Body of pancreas (tissue), 4 donors: Measurements from ENCODE around the gene MAP3K7. TPM values are rescaled to one million over a fixed set of nuclear protein-coding genes. Genes with fewer than 3 reads are reported as not detected.

Experiments
- ATAC-seq: fragments of 150-250 bp; one replicate; pipeline ENCODE4 v1.9.1; 2016
- DNase-seq, 4 donors: peaks; one replicate each; pipeline ENCODE4 v3.0.0-alpha.2; 2019
- H3K27ac ChIP-seq, 4 donors: fragments of 200-600 bp; sonication (generic); 1 replicate in 3 of 4; 2 replicates in 1 of 4; pipeline versions ENCODE4 v1.5.1 to v1.6.1; 2016 to 2019; ENCODE audit warnings: mild to moderate bottlenecking in 1 of 4, mixed read lengths in 1 of 4, moderate library complexity in 1 of 4
- H3K27me3 ChIP-seq, 2 donors: fragments of 200-600 bp; sonication (generic); one replicate each; pipeline ENCODE4 v1.6.0; 2016; ENCODE audit warnings: mild to moderate bottlenecking in 1 of 2
- H3K36me3 ChIP-seq, 2 donors: fragments of 200-600 bp; sonication (generic); replicated peaks in 1 of 2; 2 replicates each; pipeline ENCODE4 v1.5.1; 2016; ENCODE audit warnings: low read depth in 2 of 2; ENCODE audit not compliant: insufficient read depth in 1 of 2
- H3K4me1 ChIP-seq: fragments of 200-600 bp; sonication (generic); one replicate; pipeline ENCODE4 v1.6.0; 2016
- H3K4me3 ChIP-seq, 2 donors: fragments of 200-600 bp; sonication (generic); 1 replicate in 1 of 2; 2 replicates in 1 of 2; pipeline ENCODE4 v1.5.1; 2016 to 2019
- H3K9me3 ChIP-seq, 3 donors: fragments of 200-600 bp; sonication (generic); 1 replicate in 2 of 3; 2 replicates in 1 of 3; pipeline ENCODE4 v1.5.1; 2016
- POLR2A ChIP-seq, 3 donors: fragments of 450-650 bp; IDR thresholded peaks; one replicate each; pipeline ENCODE4 v1.6.1; 2016; ENCODE audit warnings: antibody characterized with exemption in 3 of 3, mild to moderate bottlenecking in 2 of 3
- WGBS, 2 donors: methylation state at CpG; one replicate each; pipeline ENCODE4 v1.1.5; 2017; 5-methylcytosine and 5-hydroxymethylcytosine counted together
- intact Hi-C: fragments of 100-400 bp; cut with DNase I; formaldehyde crosslinking; loops from one replicate; pipeline ENCODE4 v1.15.1; 2023
- total RNA-seq, 2 donors: library from RNA; depleted of rRNA; stranded (reverse); fragments of >200 nt; gene quantifications; one replicate each; pipeline ENCODE4 v1.1.0, GENCODE V29; 2016
- TF ChIP-seq, protein P1 (sequence below), 7 experiments: fragments of 450-650 bp in 4 of 7; fragments of 200-600 bp in 3 of 7; sonication (generic) in 3 of 7; IDR thresholded peaks; one replicate each; pipeline ENCODE4 v1.5.1; 2016 to 2019; ENCODE audit warnings: antibody characterized with exemption in 7 of 7

The MAP3K7 gene
- total RNA-seq, 2 donors from 2014 or later, result 7.3 to 16.1 TPM

DNA sequence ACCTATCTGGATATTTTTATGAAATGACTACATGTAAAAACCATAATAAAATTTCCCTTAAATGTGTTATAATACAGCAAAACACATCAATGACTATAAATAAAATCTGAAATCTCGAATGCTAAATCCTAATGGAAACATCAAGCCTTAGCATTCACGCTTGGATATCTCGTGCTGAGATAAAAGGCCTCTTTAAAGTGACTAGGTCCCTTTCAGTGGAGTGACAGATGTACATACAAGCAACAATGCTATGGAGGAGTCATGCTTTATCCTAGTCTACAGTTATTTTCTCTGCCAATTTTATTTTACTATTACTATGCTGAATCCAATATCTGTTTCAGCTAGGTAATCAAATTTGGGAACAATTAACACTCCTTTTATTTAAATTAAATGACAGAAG lies 72.4 kb downstream of the MAP3K7 start:
- H3K4me3 ChIP-seq, result no peak overlapping the region
- DNase-seq (no peak), ATAC-seq (no peak)
- H3K9me3 ChIP-seq, result no peaks in the 10 kb centered on the region
- no peak for TF ChIP-seq POLR2A (IDR thresholded peaks at IDR 0.05)
- TF ChIP-seq, protein P1, sequence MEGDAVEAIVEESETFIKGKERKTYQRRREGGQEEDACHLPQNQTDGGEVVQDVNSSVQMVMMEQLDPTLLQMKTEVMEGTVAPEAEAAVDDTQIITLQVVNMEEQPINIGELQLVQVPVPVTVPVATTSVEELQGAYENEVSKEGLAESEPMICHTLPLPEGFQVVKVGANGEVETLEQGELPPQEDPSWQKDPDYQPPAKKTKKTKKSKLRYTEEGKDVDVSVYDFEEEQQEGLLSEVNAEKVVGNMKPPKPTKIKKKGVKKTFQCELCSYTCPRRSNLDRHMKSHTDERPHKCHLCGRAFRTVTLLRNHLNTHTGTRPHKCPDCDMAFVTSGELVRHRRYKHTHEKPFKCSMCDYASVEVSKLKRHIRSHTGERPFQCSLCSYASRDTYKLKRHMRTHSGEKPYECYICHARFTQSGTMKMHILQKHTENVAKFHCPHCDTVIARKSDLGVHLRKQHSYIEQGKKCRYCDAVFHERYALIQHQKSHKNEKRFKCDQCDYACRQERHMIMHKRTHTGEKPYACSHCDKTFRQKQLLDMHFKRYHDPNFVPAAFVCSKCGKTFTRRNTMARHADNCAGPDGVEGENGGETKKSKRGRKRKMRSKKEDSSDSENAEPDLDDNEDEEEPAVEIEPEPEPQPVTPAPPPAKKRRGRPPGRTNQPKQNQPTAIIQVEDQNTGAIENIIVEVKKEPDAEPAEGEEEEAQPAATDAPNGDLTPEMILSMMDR (IDR thresholded peaks at IDR 0.05), result no peak
- no peaks in the 10 kb centered on the region for H3K4me1 ChIP-seq
- intact Hi-C loops, result no loop called here
- WGBS, 2 donors, result 58 to 73% methylated on average over 3 of the region's 3 CpGs
- H3K27me3 ChIP-seq, result no peaks in the 10 kb centered on the region
- H3K27ac ChIP-seq, result no peak overlapping the region
- H3K36me3 ChIP-seq, result peaks cover 0 to 9% of the 10 kb centered on the region in 2 donors

DNA sequence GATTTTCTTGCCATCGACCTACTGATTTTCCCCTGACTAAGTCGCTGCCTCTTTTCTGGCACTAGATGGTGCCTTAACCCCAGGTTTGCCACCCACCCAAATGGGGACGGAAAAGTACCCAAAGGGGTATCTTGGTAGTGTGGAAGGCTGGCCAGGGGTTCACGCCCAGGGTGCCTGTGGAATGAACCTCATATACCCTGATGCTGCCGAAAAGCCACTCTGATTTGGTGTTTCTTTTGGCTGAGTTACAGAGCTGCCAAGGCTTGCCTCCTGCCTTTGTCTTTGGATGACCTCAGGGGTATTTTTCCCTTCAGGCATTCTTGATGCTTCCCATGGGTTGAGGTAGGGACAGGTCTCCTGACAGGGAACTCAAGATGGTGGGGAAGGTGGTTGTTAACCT lies 78.1 kb downstream of the MAP3K7 start:
- TF ChIP-seq, protein P1 (IDR thresholded peaks at IDR 0.05), result no peak
- no peak for TF ChIP-seq POLR2A (IDR thresholded peaks at IDR 0.05)
- Histone ChIP-seq H3K27me3 (no peaks in the 10 kb centered on the region), H3K4me1 (no peaks in the 10 kb centered on the region), H3K9me3 (no peaks in the 10 kb centered on the region), H3K4me3 (no peak overlapping the region), H3K36me3 (no peaks in the 10 kb centered on the region), H3K27ac (no peak overlapping the region)
- intact Hi-C loops, result no loop called here
- 71 to 74% methylated on average over 5 of the region's 5 CpGs for WGBS, 2 donors
- DNase-seq (no peak), ATAC-seq (no peak)

DNA sequence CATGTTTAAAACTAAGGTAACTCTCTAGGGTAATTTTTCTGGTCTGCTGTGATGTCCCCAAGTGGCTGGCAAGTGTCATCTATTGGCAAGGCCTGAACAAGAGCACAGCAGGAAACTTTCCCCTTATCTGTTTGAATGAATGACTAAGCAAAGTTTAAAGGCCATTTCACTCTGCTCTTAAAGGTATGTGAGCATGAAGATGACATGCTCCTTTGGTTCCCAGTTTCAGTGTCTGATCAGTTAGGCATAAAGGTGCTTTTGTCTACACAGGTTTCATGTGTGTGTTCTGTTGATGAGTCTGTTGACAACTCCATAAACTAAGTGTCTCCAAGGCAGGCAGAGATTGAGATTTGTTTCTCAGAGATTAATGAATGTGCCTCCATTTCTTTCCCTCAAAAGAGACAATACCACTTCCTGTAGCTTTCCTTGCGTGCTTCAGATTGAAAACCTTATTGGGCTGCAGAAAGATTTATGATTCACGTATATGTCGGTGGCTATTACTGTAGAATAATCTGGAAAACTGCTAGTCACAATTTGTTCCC lies 83.9 kb downstream of the MAP3K7 start:
- no peaks in the 10 kb centered on the region for H3K4me1 ChIP-seq
- intact Hi-C loops, result no loop called here
- no peak for ATAC-seq
- no peak overlapping the region for H3K4me3 ChIP-seq
- H3K27ac ChIP-seq, result no peak overlapping the region
- no peak for DNase-seq
- no peaks in the 10 kb centered on the region for H3K9me3 ChIP-seq
- TF ChIP-seq, protein P1 (IDR thresholded peaks at IDR 0.05), result no peak
- TF ChIP-seq POLR2A (IDR thresholded peaks at IDR 0.05), result no peak
- no peaks in the 10 kb centered on the region for H3K36me3 ChIP-seq
- 92 to 95% methylated on average over 3 of the region's 3 CpGs for WGBS, 2 donors
- no peaks in the 10 kb centered on the region for H3K27me3 ChIP-seq

DNA sequence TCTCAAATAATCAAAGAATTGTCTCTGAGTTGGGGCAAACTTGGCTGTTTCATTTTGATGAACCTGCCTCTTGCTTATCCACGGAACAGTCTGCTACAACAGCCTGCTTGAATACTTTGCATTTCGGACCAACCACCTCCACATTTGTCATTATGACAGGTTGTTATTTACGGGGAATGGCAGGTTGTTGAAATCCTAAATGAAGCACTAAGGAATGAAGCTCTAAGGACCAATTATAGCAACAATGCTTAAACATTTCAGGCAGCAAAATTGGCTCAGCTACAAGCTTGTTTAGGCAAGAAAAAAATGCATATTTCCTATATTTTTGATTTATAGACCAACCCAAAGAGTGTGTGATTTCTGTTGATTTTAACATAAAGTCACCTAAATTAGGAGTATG lies 84.5 kb downstream of the MAP3K7 start:
- Histone ChIP-seq H3K4me3 (no peak overlapping the region), H3K4me1 (no peaks in the 10 kb centered on the region), H3K36me3 (no peaks in the 10 kb centered on the region), H3K27ac (no peak overlapping the region), H3K27me3 (no peaks in the 10 kb centered on the region), H3K9me3 (no peaks in the 10 kb centered on the region)
- no peak for TF ChIP-seq POLR2A (IDR thresholded peaks at IDR 0.05)
- TF ChIP-seq, protein P1 (IDR thresholded peaks at IDR 0.05), result no peak
- DNase-seq (no peak), ATAC-seq (no peak)
- 78 to 82% methylated on average over 3 of the region's 3 CpGs for WGBS, 2 donors
- intact Hi-C loops, result no loop called here

DNA sequence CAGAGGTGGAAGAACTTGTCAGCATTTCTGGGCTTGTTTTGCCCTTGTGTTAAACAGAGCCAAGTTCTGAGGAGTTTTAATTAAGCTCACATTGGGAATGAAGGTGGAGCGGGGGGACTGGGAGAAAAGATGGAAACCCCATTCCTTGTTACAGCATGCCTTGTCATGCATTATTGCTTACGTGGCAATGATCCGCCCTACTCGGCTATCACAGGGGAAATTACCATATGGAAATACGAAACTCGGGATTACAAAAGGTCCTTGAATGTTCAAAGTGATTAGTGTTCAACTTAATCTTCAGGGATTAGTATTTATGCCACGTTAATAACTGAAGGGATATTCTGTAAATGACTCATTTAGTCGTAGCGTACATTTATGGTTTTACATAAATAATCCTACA lies 86.4 kb downstream of the MAP3K7 start:
- H3K4me3 ChIP-seq, result no peak overlapping the region
- H3K27ac ChIP-seq, result no peak overlapping the region
- intact Hi-C loops, result no loop called here
- H3K4me1 ChIP-seq, result no peaks in the 10 kb centered on the region
- no peak for DNase-seq
- TF ChIP-seq, protein P1 (IDR thresholded peaks at IDR 0.05), result no peak
- no peak for TF ChIP-seq POLR2A (IDR thresholded peaks at IDR 0.05)
- WGBS, 2 donors, result 78 to 84% methylated on average over 9 of the region's 9 CpGs
- H3K36me3 ChIP-seq, result no peaks in the 10 kb centered on the region
- no peaks in the 10 kb centered on the region for H3K9me3 ChIP-seq
- ATAC-seq, result no peak
- H3K27me3 ChIP-seq, result no peaks in the 10 kb centered on the region
